ENCODE data around the gene TRERF1. TPM values are rescaled to one million over a fixed set of nuclear protein-coding genes. Genes with fewer than 3 reads are reported as not detected.
A peak's percentile ranks its signal among the peaks of the same experiment; 100 is the strongest.

The TRERF1 gene
- total and polyA plus RNA-seq, 2 of the 8 experiments (the other 6 are each of a cell fraction or from before 2014, with no cell fraction given): 10.8 to 21.5 TPM

DNA sequence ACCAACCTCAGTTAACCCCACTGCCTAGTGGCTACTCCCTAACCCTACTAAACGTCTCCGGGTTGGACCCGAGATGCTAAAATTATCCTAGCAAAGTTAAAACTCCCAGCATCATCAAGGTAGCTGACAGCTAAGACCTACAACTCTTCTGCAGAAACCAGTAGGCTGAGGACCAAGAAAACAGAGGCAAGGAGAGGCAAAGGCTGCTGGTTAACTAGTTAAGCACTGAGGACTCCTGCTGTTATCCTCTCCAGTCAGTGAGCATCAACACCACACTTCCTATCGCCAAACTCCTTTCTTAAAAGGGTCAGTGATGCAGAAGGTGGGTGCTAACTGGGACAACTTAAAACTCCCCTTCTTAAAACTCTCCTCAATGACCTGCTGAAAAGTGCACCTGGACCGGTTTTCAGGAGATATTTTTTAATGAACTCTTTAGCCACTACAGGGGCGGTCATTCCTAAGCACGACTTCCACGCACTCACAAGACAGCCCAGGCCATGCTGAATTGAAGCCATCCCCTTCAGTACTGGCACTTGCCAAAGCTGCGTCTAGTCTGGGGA is 1.7 kb downstream of the TRERF1 start:
- H3K56ac ChIP-seq (replicated peaks; ENCODE audit: insufficient read length, low read depth, low read length): no peak overlapping the region
- CTCF ChIA-PET (ENCODE audit: partially characterized antibody): interaction anchor here (0.7 to 2.0 kb wide), 8 partner anchors 11 to 189 kb away, joined by 3 to 10 read pairs (median 4); partner anchors contain the start of gene UBR2
- POLR2A ChIA-PET (ENCODE audit: partially characterized antibody): interaction anchor here (1.0 to 7.2 kb wide), 3 partner anchors 8 to 58 kb away, joined by 4 to 88 read pairs (median 4); no protein-coding TSS in a partner anchor
- peak overlapping the region; percentile 84 to 98 for H3K4me2 ChIP-seq (ENCODE audit: insufficient read depth in 1 of 2, low read depth in 2 of 2, low read length in 2 of 2)
- H2BK12ac ChIP-seq (ENCODE audit: low read depth, low read length): no peak overlapping the region; the same call in 1 of the 2 replicates
- H3K79me2 ChIP-seq (ENCODE audit: control insufficient read depth in 1 of 2, insufficient read depth in 2 of 2, low read length in 2 of 2): peaks cover 40 to 59% of the 10 kb centered on the region in 2 experiments
- H4K5ac ChIP-seq (ENCODE audit: insufficient read length, low read depth, low read length): peak overlapping the region; percentile 3
- peaks cover 2 to 19% (median 12%) of the 10 kb centered on the region in 4 experiments; a peak in 6 of 7 replicates for H3K4me1 ChIP-seq (replicated peaks in 1 of 4; ENCODE audit: control insufficient read depth in 3 of 4, insufficient read depth in 4 of 4, low read length in 3 of 4)
- H2BK20ac ChIP-seq (ENCODE audit: low read length): no peak overlapping the region
- H3K79me1 ChIP-seq (ENCODE audit: low read depth, low read length): peaks cover 10% of the 10 kb centered on the region; the same call in 1 of the 2 replicates
- no peak overlapping the region for H2AK5ac ChIP-seq (ENCODE audit: low read depth, low read length)
- peak overlapping the region in 1 of 4 experiments; percentile 70; a peak in 2 of 7 replicates for H3K9ac ChIP-seq (replicated peaks in 1 of 4; ENCODE audit: extremely low read depth in 1 of 4, low read depth in 3 of 4, low read length in 3 of 4)
- no peaks in the 10 kb centered on the region; a peak in 1 of 7 replicates for H3K27me3 ChIP-seq (replicated peaks in 1 of 4; ENCODE audit: control insufficient read depth in 3 of 4, extremely low read depth in 1 of 4, insufficient read depth in 3 of 4, low read length in 3 of 4)
- H4K8ac ChIP-seq (ENCODE audit: extremely low read depth, insufficient read depth, low read length): no peak overlapping the region
- DNase-seq (ENCODE audit: low read depth in 1 of 2, low spot score in 2 of 2) (no peak), FAIRE-seq (no peak)
- H3K4ac ChIP-seq (replicated peaks; ENCODE audit: insufficient read length, low read depth, low read length): no peak overlapping the region
- H2BK120ac ChIP-seq (replicated peaks; ENCODE audit: low read depth, low read length): peak overlapping the region; percentile 30
- H4K20me1 ChIP-seq (replicated peaks in 1 of 2; ENCODE audit: control insufficient read depth in 1 of 2, insufficient read depth in 2 of 2, low read length in 2 of 2): peaks cover 0 to 4% of the 10 kb centered on the region in 2 experiments
- TF ChIP-seq TAF1 (IDR thresholded peaks at IDR 0.05; ENCODE audit: low read depth, low read length) (0 out of 2 replicates have a peak, but pooled peaks have one; percentile 10), CBX5 (IDR thresholded peaks at IDR 0.05; ENCODE audit: low read depth, low read length) (no peak)
- H4K91ac ChIP-seq (replicated peaks; ENCODE audit: insufficient read length, low read length): no peak overlapping the region
- H2AFZ ChIP-seq (ENCODE audit: low read length): no peak overlapping the region
- 4% methylated on average over 9 of the region's 9 CpGs; no CpG with 5 or more reads in 1 of the 2 experiments for WGBS, 2 experiments (ENCODE audit: extremely low coverage in 1 of 2, insufficient coverage in 1 of 2, insufficient read length in 1 of 2, insufficient replicate concordance in 2 of 2, low coverage in 1 of 2, low lambda C conversion rate in 2 of 2, missing lambda C conversion rate in 1 of 2)
- no peak overlapping the region for H3K23ac ChIP-seq (ENCODE audit: insufficient read length)
- peak overlapping the region; percentile 55; the same call in 1 of the 2 replicates for H3K18ac ChIP-seq (ENCODE audit: extremely low read depth, low read length)
- H2BK5ac ChIP-seq (ENCODE audit: low read depth, low read length): 0 out of 2 replicates have a peak overlapping the region, but pooled peaks have one; percentile 89
- peak overlapping the region; percentile 73 to 95 (median 85) for H3K4me3 ChIP-seq (ENCODE audit: extremely low read depth in 1 of 4, insufficient read depth in 2 of 4, low read depth in 3 of 4, low read length in 4 of 4)
- no peaks in the 10 kb centered on the region for H3K36me3 ChIP-seq (ENCODE audit: control insufficient read depth in 2 of 4, insufficient read depth in 4 of 4, low read length in 3 of 4)
- H3K14ac ChIP-seq (ENCODE audit: insufficient read length): no peak overlapping the region
- H3K23me2 ChIP-seq (ENCODE audit: low read depth, low read length): peaks cover 34% of the 10 kb centered on the region
- H2BK15ac ChIP-seq (ENCODE audit: low read length): no peak overlapping the region; the same call in 1 of the 2 replicates
- no peak overlapping the region for H3K27ac ChIP-seq (ENCODE audit: low read depth, low read length)
- no peaks in the 10 kb centered on the region for H3K9me3 ChIP-seq (ENCODE audit: insufficient read depth in 2 of 2, low read depth in 1 of 2, low read length in 1 of 2)

Data from H1 (cell line).